ENCODE measurements around the gene TOLLIP. TPM values are rescaled to one million over a fixed set of nuclear protein-coding genes. Genes with fewer than 3 reads are reported as not detected.

Gene TOLLIP
- total RNA-seq, 6 experiments from 2014 or later = 68.3 to 103 (median 88.0) TPM

DNA sequence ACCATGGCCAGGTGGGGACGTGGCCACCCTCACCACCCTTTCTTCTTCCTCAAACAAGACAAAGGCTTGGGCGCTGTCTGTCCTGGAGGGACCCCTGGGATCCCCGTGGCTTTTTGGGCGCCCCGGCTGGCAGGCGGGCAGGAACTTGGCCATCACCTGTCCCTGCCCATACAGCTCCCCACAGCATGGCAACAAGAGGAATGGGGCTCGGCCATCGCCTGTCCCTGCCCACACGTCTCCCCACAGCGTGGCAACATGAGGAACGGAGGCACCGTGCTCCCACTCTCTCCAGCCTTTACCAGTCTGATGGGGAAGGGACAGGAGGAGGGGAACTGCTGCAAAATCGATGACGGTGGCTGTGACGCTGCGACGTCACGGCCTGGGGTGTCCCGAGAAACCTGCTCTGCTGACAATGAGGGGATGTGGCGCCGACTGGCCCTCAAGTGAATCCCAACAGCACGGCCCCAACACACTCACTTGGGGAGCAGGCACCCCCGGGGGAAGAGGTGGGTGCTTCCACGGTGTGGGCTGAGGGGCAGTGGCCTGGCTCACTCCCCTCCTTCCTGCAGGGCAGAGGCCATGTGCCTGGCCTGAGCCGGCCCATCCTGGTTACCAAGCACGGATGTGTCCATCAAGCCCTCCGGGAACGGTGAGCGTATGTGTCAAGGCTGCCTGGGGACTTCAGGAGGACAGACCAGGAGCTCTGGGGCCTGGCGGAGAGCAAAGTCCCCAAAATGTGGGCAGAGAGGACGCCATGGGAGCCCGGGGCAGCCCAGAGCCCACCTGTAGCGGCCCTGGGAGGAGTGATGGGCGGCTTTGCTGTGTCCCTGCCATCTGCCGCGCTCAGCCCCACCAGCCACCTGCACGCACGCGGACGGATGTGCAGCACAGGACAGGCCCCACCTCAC, 30.4 kb downstream of the TOLLIP start:
- intact Hi-C loops (cut with DNase I) = no loop called here

DNA sequence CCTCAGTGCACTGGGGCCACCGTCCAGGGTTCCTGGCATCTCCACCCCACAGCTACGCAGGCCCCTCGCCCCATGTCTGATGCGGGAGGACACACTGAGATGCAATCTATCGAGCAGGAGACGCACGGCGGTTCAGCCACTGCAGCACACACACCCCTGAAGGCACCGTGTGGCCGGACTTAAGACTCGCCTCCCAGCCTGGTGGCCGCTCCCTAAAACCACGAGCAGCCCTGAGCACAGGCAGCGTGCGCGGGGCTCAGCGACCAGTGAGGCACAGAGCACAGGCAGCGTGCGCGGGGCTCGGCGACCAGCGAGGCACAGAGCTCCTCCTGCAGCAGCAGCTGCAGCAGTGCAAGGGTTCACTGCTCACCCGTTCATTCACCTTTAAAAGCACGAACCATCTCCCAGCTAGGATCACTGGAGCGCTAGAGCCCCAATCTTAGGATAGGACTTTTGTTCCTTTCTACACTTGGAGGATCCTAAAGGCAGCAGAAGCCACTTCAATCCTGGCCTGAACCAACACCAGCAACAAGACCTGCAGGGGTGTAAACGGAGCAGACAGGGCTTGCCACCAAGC, 31.4 kb downstream of the TOLLIP start:
- ATAC-seq (peak in 2 of 4 donors; percentile 4 to 11), DNase-seq (peak in 1 of 3 donors; percentile 48)
- intact Hi-C loops (cut with DNase I) = no loop called here
- Histone ChIP-seq H3K27ac (no peak overlapping the region), H3K4me1 (no peaks in the 10 kb centered on the region), H3K27me3 (no peaks in the 10 kb centered on the region), H3K9me3 (no peaks in the 10 kb centered on the region), H3K36me3 (peaks cover 0 to 60% (median 17%) of the 10 kb centered on the region in 4 donors), H3K4me3 (no peak overlapping the region)
- no peak for TF ChIP-seq POLR2A (IDR thresholded peaks at IDR 0.05)
- TF ChIP-seq, protein P1, sequence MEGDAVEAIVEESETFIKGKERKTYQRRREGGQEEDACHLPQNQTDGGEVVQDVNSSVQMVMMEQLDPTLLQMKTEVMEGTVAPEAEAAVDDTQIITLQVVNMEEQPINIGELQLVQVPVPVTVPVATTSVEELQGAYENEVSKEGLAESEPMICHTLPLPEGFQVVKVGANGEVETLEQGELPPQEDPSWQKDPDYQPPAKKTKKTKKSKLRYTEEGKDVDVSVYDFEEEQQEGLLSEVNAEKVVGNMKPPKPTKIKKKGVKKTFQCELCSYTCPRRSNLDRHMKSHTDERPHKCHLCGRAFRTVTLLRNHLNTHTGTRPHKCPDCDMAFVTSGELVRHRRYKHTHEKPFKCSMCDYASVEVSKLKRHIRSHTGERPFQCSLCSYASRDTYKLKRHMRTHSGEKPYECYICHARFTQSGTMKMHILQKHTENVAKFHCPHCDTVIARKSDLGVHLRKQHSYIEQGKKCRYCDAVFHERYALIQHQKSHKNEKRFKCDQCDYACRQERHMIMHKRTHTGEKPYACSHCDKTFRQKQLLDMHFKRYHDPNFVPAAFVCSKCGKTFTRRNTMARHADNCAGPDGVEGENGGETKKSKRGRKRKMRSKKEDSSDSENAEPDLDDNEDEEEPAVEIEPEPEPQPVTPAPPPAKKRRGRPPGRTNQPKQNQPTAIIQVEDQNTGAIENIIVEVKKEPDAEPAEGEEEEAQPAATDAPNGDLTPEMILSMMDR (IDR thresholded peaks at IDR 0.05) = no peak
- WGBS (ENCODE audit: insufficient coverage, low coverage, low lambda C conversion rate, missing lambda C conversion rate) = 86% methylated on average over 10 of the region's 27 CpGs

More for the DNA sequence above, 30.4 kb downstream of the TOLLIP start:
- no peak for TF ChIP-seq POLR2A (IDR thresholded peaks at IDR 0.05)
- TF ChIP-seq, protein P1 (IDR thresholded peaks at IDR 0.05) = no peak
- Histone ChIP-seq H3K36me3 (peaks cover 0 to 70% (median 19%) of the 10 kb centered on the region in 4 donors), H3K4me1 (no peaks in the 10 kb centered on the region), H3K27ac (no peak overlapping the region), H3K4me3 (no peak overlapping the region), H3K9me3 (no peaks in the 10 kb centered on the region), H3K27me3 (no peaks in the 10 kb centered on the region)
- ATAC-seq = no peak
- DNase-seq = peak in 1 of 3 donors; percentile 46
- WGBS (ENCODE audit: insufficient coverage, low coverage, low lambda C conversion rate, missing lambda C conversion rate) = 91% methylated on average over 9 of the region's 40 CpGs

DNA sequence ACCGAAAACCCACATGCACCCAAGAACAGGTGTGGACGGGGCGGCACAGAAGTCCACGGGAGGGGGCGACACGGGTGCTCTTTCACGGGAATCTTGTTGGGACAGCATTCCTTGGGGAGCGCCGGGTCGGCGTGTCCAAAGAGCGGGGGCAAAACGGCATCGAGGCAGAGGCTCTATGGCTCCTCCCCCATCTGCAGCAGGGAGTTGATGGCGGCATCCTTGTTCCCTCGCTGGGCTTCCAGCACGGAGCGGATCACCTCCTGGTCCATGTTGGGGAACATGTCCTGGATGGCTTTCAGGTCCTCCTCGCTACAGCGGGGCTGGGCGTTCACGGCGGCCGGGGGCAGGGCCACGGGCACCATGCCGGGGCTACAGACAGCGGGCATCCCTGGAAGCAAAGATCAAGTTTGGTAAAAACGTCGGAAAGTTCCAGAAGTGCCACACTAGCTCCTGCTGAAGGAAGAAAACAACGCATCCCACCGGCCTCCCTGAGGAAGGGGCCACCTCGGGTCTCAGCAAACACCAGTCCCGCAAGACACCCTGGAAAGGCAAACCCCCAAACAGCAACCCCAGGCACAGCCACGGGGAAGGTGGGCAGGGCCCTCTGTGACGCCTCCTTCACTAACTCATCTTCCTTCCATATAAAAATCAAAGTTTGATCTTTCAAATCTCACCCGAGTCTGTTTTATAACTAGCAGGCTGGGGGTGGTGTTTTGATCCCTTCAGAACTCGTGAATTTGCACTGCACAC, 32.4 kb downstream of the TOLLIP start:
- WGBS (ENCODE audit: insufficient coverage, low coverage, low lambda C conversion rate, missing lambda C conversion rate) = 85% methylated on average over 8 of the region's 37 CpGs
- H3K9me3 ChIP-seq = no peaks in the 10 kb centered on the region
- TF ChIP-seq, protein P1 (IDR thresholded peaks at IDR 0.05) = no peak
- no peak for TF ChIP-seq POLR2A (IDR thresholded peaks at IDR 0.05)
- intact Hi-C loops (cut with DNase I) = no loop called here
- ATAC-seq (no peak), DNase-seq (peak in 1 of 3 donors; percentile 41)
- H3K27me3 ChIP-seq = no peaks in the 10 kb centered on the region
- H3K27ac ChIP-seq = no peak overlapping the region
- no peak overlapping the region for H3K4me3 ChIP-seq
- H3K36me3 ChIP-seq = peaks cover 0 to 51% (median 14%) of the 10 kb centered on the region in 4 donors
- no peaks in the 10 kb centered on the region for H3K4me1 ChIP-seq

DNA sequence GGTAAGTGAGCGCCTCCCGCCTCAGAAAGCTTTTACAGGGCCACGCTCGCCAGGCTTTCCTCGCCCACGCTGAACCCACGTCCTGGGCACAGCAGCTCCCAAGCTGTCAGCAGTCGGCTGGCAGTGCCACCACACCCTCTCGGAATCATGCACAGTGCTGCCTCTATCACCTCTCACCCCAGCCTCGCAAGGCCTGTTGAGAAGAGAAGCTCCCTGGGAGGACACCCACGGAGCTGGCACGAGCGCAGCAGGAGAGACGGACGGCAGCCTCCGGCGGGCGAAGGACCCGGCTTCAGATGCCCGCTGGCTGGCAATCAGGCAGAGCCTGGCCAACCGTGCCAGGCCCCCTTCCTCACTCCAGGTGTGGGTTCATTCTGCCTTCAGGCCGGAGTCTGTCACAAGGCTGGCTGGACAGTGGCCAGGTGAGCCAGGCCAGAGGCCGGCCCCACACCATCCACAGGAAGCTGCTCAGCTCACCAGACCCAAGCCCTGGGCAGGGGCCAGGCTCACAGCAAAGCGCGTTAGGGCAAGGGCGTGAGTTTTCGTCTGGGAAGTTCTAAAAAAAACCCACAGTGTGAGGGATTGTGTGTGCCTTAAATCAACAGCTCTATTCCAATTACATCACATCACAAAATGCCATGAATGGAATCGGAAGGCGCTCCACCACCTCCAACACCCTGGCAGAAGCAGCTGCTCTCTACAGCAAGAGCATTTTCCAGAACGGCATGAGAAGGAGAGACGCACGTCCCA, 33.2 kb downstream of the TOLLIP start:
- intact Hi-C loops (cut with DNase I) = no loop called here
- DNase-seq = peak in 1 of 3 donors; percentile 57
- Histone ChIP-seq H3K9me3 (no peaks in the 10 kb centered on the region), H3K36me3 (peaks cover 0 to 42% (median 7%) of the 10 kb centered on the region in 4 donors), H3K27ac (no peak overlapping the region), H3K4me3 (no peak overlapping the region), H3K27me3 (no peaks in the 10 kb centered on the region), H3K4me1 (no peaks in the 10 kb centered on the region)
- ATAC-seq = peak; percentile 21 to 40 (median 34)
- no peak for TF ChIP-seq POLR2A (IDR thresholded peaks at IDR 0.05)
- 77% methylated on average over 21 of the region's 32 CpGs for WGBS (ENCODE audit: insufficient coverage, low coverage, low lambda C conversion rate, missing lambda C conversion rate)

All from right lobe of liver (tissue), 6 donors.